ENCODE measurements around the gene ACOT11. TPM values are rescaled to one million over a fixed set of nuclear protein-coding genes. Genes with fewer than 3 reads are reported as not detected.
"Not testable (repeated sequence)": the region's sequence is repeated elsewhere in the genome, so short reads cannot be mapped to it uniquely, and the experiment has no call there.

The ACOT11 gene
- total RNA-seq, 2 donors from 2014 or later: 6.5 to 10.3 TPM

DNA sequence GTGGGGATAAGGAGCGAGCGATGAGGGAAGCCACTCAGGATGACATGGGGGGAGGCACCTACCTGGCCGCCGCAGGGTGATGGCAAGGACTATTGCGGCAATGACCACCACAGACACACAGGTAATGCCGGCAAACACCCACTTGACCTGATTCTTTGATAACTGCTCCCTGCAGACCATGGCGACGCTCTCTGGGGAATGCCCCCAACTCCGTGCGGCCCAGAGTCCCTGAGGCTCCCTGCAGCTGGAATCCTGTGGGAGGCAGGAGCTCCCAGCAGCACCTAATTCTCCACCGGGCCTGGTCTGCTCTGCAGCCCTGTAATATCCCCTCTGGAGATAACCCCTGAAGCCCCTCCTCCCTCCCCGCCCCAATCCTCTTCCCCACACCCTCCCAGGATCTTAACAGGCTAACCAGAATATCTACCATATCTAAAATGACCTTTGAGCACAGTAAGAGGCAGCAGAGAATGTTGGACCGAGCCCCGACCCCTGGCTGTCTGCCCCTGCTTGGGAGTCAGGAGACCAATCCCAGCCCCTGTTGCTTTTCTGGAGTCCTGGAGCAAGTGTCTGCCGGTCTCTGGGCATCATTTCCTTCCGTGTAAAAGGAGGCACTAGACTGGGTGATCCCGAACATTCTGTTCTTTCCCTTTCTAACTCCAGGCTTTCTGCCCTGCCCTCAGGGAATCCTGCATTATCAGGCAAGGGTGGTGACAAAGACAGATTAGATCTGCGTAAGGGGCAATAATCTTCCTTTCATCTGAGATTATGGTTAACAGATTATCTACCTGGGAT lies 75.4 kb downstream of the ACOT11 start, which contains the start of gene FAM151A:
Gene FAM151A (minus strand): TSS at position 310 of the 792 bp plus-strand sequence. CDS start 130 bp downstream, at position 180.
- intact Hi-C loops (cut with DNase I): no loop called here
- DNase-seq (ENCODE audit: low spot score): no peak

DNA sequence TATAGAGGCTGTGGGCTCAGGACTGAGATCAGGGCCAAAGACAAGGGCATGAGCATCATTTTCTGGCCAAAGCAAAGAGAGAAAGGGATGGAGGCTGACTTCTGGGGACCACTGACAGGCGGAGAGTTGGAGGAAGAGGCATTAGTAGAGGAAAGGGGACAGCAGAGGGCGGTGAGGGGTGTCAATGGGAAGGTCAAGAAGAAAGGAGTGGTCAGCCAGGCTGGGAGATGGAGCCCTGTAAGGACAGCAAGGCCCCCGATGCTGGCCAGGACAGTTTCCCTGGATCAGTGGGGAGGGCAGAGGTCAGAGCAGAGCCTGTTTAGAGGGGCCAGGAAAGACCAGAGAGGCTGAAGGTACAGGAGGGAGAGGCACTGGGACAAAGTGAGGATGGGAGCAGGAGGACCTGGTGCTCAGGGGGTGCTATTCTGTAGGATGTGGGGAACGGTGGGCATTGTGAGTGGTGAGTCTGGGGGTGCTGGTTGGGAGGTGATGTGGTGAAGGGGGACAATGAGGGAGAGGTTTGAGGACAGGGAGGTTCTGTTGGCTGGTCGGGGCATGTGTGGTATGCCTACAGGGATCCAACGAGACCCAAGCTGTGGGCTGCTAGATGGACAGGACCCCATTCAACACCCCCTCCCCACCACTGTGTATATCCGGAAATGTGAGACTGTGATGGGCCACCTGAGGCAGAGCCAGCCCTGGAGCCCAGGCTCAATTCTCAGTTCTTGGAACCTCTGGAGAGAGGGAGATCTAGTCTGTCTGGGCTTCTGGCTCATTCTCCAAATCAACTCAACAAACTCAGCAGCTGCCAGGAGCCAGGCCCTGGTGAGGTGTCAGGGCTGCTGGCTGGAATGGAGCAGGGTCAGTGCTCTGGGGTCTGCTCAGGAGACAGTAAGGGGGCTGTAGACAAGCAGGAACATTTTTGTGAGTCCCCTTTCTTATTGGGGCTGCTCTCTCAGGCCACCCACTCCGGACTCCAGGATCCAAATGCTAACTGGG lies 76.7 kb downstream of the ACOT11 start:
- intact Hi-C loops (cut with DNase I): no loop called here
- DNase-seq (ENCODE audit: low spot score): no peak

DNA sequence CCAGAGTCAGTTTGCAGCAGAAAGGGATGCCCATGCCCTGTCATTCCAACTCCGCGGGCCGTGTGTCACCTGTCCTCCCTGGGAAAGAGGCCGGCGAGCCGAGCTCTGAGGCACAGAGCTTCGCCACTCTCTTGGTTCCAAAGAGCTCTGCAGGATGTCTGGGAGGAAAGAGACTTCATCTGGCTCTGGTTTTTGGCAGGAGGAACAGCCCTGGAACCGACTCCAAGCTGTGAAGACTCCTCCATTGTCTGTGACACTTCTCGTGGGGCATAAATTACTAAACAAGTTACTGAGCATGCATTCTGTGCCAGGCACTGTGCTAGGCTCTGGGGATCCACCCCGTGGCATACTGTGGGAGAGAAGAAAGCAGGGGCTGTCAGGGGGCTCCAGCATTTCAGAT lies 79.2 kb downstream of the ACOT11 start:
- DNase-seq (ENCODE audit: low spot score): no peak
- intact Hi-C loops (cut with DNase I): no loop called here

DNA sequence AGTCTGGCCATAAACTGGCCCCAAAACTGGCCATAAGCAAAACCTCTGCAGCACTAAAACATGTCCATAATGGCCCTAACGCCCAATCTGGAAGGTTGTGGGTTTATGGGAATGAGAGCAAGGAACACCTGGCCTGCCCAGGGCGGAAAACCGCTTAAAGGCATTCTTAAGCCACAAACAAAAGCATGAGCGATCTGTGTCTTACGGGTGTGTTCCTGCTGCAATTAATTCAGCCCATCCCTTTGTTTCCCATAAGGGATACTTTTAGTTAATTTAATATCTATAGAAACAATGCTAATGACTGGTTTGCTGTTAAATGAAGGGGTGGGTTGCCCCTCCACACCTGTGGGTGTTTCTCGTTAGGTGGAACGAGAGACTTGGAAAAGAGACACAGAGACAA lies 87.8 kb downstream of the ACOT11 start:
- DNase-seq (ENCODE audit: low spot score); intact Hi-C loops (cut with DNase I): not testable (repeated sequence)

DNA sequence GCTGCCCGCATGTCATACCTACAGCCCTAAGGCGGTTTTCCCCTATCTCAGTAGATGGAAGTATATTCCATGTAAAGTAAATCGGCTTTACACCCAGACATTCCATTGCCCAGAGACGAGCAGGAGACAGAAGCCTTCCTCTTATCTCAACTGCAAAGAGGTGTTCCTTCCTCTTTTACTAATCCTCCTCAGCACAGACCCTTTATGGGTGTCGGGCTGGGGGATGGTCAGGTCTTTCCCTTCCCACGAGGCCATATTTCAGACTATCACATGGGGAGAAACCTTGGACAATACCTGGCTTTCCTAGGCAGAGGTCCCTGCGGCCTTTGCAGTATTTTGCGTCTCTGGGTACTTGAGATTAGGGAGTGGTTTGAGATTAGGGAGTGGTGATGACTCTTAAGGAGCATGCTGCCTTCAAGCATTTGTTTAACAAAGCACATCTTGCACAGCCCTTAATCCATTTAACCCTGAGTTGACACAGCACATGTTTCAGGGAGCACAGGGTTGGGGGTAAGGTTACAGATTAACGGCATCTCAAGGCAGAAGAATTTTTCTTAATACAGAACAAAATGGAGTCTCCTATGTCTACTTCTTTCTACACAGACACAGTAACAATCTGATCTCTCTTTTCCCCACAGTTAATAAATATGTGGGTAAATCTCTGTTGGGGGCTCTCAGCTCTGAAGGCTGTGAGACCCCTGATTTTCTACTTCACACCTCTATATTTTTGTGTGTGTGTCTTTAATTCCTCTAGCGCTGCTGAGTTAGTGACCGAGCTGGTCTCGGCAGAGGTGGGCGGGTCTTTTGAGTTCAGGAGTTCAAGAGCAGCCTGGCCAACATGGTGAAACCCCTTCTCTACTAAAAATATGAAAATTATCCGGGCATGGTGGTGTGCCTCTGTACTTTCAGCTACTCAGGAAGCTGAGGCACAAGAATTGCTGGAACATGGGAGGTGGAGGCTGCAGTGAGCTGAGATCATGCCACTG lies 88.7 kb downstream of the ACOT11 start:
- DNase-seq (ENCODE audit: low spot score); intact Hi-C loops (cut with DNase I): not testable (repeated sequence)

DNA sequence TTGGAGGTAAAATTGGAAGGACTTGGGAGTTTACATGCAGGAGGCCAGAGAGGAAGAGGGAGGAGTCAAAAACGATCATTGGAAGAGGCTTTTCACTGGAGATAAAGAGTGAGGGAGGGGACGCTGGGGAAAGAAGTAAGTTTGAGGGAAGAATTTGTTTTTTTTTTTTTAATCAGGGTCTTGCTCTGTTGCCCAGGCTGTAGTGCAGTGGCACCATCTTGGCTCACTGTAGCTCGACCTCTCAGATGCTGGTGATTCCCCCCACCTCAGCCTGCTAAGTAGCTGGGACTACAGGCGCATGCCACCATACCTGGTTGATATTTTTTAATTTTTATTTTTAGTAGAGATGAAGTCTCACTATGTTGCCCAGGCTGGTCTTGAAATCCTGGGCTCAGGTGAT lies 92.3 kb downstream of the ACOT11 start:
- no peak for DNase-seq (ENCODE audit: low spot score)
- intact Hi-C loops (cut with DNase I): no loop called here

DNA sequence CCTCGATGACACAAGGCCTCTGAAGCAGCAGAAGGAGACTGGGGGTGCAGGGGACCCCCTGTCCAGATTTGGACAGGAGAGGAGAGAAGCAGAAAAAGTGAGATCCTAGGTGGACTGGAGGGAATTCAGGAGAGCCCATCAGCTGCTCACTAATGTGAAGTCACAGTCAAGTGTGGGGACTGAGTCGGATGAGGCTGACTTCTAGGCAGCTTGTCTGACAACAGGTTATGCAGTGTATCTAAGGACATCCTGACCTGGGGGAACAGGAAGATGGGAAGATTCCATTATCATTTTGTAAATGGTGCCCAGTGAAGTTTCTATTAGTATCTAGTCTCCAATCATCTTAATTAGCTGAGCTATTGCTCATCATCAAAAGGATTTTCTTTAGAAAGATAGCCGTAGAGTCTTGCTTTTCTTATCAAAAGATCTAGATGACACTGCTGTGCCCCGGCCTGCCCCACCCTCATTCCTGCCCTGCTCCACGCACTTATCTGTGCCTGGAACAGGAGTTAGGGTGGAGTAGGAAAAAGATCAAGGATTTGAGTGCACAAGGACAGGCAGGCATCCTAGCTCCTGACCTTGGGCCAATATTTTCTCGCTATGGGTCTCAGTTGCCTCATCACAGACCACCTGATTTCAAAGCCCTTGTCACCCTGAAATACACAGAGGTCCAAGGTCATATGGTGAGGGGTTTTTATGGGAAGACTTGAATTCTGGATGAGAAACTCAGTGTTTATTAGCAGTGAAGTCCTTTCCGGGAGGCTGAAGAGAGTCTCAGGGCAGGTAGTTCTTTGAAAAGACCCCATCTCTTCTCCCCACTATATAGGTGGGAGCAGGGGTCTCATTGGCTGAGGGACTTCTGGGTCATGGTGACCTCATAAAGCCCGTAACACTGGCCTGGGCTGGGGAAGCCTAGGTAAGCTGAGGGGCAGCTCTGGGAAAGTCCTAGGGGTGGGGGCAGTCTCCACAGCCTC lies 93.1 kb downstream of the ACOT11 start, which contains the start of gene MROH7:
Gene MROH7 (plus strand): TSS at position 924 of the 974 bp plus-strand sequence. CDS start 11,141 bp downstream, outside the sequence.
- intact Hi-C loops (cut with DNase I): no loop called here
- no peak for DNase-seq (ENCODE audit: low spot score)

DNA sequence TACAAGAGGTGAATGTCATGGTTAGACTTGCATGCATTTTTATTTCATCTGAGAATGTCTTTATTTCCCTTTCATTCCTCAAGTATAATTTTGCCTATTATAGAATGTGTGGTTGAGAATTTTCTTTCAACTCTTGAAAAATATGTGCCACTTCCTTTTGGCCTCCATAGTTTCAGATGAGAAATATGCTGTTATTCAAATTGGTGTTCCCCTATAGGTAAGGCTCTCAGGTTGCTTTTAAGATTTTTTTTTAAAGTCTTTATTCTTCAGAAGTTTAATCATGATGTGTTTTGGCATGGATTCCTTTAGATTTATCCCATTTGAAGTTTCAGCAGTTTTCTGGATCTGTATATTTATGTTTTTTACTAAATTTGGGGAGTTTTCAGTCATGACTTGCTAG lies 95.7 kb downstream of the ACOT11 start:
- DNase-seq (ENCODE audit: low spot score): no peak
- intact Hi-C loops (cut with DNase I): no loop called here

DNA sequence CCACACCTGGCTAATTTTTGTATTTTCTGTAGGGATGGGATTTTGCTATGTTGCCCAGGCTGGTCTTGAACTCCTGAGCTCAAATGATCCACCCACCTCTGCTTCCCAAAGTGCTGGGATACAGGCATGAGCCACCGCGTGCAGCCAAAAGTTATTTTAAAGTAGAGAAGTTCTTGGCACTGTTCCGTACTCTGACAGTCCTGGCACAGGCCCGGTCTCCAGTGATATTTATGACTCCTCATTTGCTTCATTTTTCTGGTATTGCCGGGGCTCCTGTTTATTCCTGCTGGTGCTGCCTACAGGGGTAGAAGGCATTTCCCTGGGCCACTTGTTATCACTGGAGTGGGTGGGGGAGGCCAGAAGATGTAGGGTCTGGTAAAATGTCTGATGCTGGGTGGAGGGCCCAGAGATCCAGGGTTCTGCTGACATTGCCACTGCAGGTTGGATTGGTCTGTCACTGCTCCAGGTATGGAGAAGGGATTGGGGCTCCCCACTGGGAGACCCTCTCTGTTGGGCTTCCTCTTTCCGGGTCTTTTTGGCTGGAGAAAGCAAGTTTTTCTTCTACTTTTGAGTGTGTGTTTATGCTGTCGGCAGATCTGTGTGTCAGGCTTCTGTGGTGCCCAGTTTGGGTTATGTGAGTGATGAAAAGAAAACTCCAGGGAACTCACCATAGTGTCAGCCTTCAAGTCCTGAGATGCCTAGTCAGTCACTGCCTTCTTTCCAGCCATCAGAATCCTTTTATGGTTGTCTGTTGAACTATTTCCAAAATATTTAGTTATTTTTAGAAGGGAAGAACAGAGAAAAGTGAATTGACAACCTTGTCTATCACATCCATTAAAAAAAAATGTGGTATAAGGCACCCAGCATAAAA lies 98.0 kb downstream of the ACOT11 start:
- no peak for DNase-seq (ENCODE audit: low spot score)
- intact Hi-C loops (cut with DNase I): no loop called here

DNA sequence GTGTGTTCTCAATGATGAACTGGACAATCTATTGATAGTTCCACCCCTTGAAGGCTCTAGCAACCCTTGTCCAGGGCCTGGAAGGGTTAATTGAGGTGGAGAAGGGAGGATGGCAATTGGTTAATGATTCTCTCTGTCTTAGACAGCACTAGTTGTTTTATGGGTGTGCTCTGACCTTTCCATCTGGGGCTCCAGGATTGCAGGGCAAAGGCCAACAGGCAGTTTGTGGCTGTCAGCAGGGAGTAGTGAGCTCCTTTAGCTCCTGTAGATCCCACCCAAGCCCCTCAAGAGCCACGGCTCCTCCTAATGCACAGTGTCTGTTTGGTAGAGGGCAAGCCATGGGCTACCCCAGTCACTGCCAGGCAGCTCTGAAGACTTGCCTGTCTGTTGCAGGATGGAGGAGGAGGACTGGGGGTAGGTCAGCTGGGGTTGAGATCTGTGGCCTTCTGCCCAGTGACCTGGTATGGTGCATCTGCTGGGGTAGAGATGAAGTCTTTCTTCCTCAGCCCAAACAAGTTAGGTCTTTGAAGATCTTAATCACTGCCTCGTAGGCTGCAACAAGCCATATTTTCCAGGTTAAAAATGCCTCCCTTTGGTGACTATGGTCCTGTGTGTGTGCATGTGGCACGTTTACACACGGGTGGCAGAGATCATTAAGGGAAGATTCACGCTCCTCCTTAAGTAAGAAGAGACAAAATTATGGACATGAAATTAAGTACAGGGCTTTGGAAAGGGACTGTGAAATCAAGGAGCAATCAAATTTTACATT lies 101.3 kb downstream of the ACOT11 start:
- intact Hi-C loops (cut with DNase I): no loop called here
- no peak for DNase-seq (ENCODE audit: low spot score)

DNA sequence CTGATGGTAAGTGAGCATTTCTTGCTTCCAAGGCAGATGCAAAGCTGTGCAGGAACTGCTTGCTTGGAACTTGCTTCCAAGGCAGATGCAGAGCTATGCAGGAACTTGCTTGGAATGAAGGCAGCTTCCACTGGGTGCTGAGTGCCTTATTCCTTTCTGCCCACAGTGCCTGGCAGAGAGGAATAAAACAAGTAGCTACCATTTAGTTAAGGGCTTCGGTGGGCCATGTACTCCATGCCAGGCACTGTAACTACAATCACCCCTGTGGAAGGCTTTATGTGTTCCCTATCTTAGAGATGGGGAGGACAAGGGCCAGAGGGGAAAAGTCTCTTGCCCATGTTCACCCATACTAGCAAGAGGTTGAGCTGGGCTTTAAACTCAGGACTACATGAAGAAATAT lies 101.9 kb downstream of the ACOT11 start:
- intact Hi-C loops (cut with DNase I): no loop called here
- DNase-seq (ENCODE audit: low spot score): no peak

DNA sequence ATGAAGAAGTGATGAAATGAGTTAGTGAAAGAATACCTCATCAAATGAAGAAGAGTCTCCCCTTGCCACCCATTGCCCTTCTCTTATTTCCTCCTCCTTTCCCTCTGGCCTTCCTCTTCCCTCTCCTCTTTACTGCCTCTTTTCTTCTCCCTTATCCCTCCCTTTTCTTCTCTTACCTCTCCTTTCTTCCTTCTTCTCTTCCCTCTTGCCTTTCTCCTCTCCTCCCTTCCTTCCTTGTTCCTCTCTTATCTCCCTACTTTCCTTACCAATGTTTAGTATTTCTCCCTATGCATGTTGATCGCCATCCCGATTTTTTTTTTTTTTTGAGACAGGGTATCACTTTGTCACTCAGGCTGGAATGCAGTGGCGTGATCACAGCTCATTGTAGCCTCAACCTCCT lies 102.4 kb downstream of the ACOT11 start:
- intact Hi-C loops (cut with DNase I): no loop called here

DNA sequence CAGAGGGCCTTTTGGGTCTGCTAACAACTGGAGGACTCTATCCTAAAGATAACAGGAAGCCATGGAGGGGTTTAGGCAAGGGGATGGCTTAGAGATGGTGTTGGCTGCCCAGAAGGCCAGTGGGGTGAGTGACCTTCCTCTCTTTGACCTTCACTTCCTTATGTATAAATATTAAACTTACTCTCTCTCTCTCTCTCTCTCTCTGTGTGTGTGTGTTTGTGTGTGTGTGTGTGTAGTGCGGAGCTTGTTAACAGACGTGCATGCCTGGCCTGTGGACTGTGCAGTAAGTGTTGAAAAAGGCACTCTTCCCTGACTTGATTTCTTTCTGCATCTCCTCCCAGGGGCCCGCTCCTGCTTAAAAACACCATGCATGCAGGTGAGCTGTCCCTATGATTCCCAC lies 103.6 kb downstream of the ACOT11 start:
- no peak for DNase-seq (ENCODE audit: low spot score)
- intact Hi-C loops (cut with DNase I): no loop called here

More for the DNA sequence above, 102.4 kb downstream of the ACOT11 start:
- DNase-seq (ENCODE audit: low spot score): no peak

DNA sequence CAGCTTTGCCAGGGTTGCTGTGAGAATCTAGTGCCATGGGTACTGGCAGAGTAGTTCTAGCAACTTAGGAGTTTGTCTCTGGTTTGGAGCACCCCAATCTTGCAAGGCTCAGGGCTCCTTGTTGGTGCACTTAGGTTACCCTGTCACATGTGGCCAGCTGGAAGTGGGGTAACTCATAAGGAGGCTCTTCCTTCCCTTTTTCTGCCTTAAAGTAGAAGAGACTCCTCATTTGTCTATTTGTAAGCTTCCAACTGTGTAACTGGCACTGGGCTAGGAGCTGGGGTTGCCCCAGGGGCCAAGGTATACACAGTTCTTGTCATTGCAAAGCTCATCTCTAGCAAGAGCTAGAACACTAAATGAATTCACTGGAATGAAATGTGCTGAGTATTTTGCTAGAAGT lies 104.1 kb downstream of the ACOT11 start:
- intact Hi-C loops (cut with DNase I): no loop called here
- no peak for DNase-seq (ENCODE audit: low spot score)

DNA sequence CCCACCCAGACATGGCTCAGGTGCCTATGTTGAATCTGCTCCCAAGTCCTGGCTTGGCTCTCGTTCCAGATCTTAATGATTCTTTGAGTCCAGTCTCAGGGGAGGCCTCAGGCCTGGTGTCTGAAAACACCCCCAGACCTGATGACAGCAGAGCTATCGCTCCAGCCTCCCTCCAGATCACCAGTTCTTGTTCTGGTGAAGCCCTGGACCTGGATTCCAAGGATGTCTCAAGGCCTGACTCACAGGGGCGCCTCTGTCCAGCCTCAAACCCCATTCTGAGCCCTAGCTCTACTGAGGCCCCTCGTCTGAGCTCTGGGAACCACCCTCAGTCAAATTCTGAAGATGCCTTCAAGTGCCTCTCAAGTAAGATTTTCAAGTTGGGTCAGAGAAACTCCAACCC lies 105.0 kb downstream of the ACOT11 start:
- intact Hi-C loops (cut with DNase I): no loop called here
- DNase-seq (ENCODE audit: low spot score): no peak
